Retinal pigment epithelial cell (primary cell): ENCODE results near the gene FUT7.
"Not testable (repeated sequence)": the region's sequence is repeated elsewhere in the genome, so short reads cannot be mapped to it uniquely, and the experiment has no call there.

Experiments
- DNase-seq: peaks from one replicate; pipeline ENCODE4 v3.0.0-alpha.2; 2010; ENCODE audit warnings: low read depth
- H3K4me3 ChIP-seq: 2 replicates; pipeline ENCODE4 v1.5.1; 2011; ENCODE audit warnings: mild to moderate bottlenecking, low read length, control low read depth, moderate library complexity
- CTCF ChIP-seq: conservative IDR thresholded peaks from 2 replicates; pipeline ENCODE4 v1.5.1; 2011; ENCODE audit warnings: low read depth, low read length, control low read depth, inconsistent platforms

Gene FUT7

GRCh38 chr9:137006116-137007003 is 25.5 kb downstream of the FUT7 start:
- no peak for TF ChIP-seq CTCF
- no peak for DNase-seq
- H3K4me3 ChIP-seq = no peak overlapping the region

- TF ChIP-seq CTCF = peak; percentile 37
- H3K4me3 ChIP-seq, DNase-seq: not testable (repeated sequence)
Observed at GRCh38 chr9:137004285-137004684, 27.6 kb downstream of the FUT7 start.

- DNase-seq = no peak
- TF ChIP-seq CTCF = no peak
- H3K4me3 ChIP-seq = no peak overlapping the region
Observed at GRCh38 chr9:137002646-137003041, 29.2 kb downstream of the FUT7 start.

- no peak overlapping the region for H3K4me3 ChIP-seq
- no peak for DNase-seq
- TF ChIP-seq CTCF = no peak
Observed at GRCh38 chr9:137001857-137002645, 29.8 kb downstream of the FUT7 start.

- TF ChIP-seq CTCF = no peak
- DNase-seq = no peak
- H3K4me3 ChIP-seq = no peak overlapping the region
Observed at GRCh38 chr9:137000177-137000930, 31.5 kb downstream of the FUT7 start.

- no peak for TF ChIP-seq CTCF
- DNase-seq = no peak
Observed at GRCh38 chr9:136997830-136998234, 34.1 kb downstream of the FUT7 start.

More at GRCh38 chr9:136997830-136998234, 34.1 kb downstream of the FUT7 start:
- no peak overlapping the region for H3K4me3 ChIP-seq
